HepG2 (cell line): ENCODE measurements around the gene KRI1. TPM values are rescaled to one million over a fixed set of nuclear protein-coding genes. Genes with fewer than 3 reads are reported as not detected.

Experiments used
- ATAC-seq: fragments of 200-7000 bp; cut with Tn5 transposase; 3 replicates; pipeline ENCODE4 v1.9.1; 2020; ENCODE audit warnings: mild to moderate bottlenecking, moderate library complexity
- BruUV-seq: library from RNA; stranded (reverse); fragments of 400-500 nt; replicated peaks from 2 replicates; lab custom pipeline; 2021; lab: Mats Ljungman, UMichigan
- CTCF ChIA-PET: fragments of 300-600 bp; formaldehyde crosslinking; extraction: SDS; loops from one replicate; lab custom pipeline; 2021; ENCODE audit warnings: low total read pairs, inconsistent platforms, low intra/inter-chr PET ratio; lab: Yijun Ruan, JAX
- POLR2A ChIA-PET: fragments of 350-600 bp; sonication (Branson Sonifier 250); formaldehyde crosslinking; loops from one replicate; lab custom pipeline; 2020; ENCODE audit warnings: antibody characterized with exemption, inconsistent platforms; lab: Yijun Ruan, JAX
- DNase-seq: peaks from one replicate; pipeline ENCODE4 v3.0.0-alpha.2; 2015; ENCODE audit warnings: low spot score
- FAIRE-seq: peaks from 3 replicates; lab custom pipeline; 2011; peaks lifted over from hg19 to GRCh38; lab: Jason Lieb, UNC
- H2AFZ ChIP-seq: one replicate; pipeline ENCODE4 v1.6.1; 2011; ENCODE audit warnings: low read length, inconsistent platforms
- H3K27ac ChIP-seq: fragments of 300-600 bp; 3 replicates; pipeline ENCODE4 v1.8.0; 2011; ENCODE audit warnings: mixed run types, mild to moderate bottlenecking, mixed read lengths, low read length, inconsistent platforms; ENCODE audit not compliant: insufficient read depth; ENCODE audit errors: extremely low read length
- H3K27me3 ChIP-seq, 2 experiments: fragments of 200-600 bp in 1 of 2; 2 replicates in 1 of 2; 3 replicates in 1 of 2; pipeline versions ENCODE4 v1.6.0 to v1.8.0; 2011; ENCODE audit warnings: low read length in 2 of 2, mild to moderate bottlenecking in 2 of 2, moderate library complexity in 2 of 2, inconsistent platforms in 1 of 2; ENCODE audit not compliant: insufficient read depth in 2 of 2, control insufficient read depth in 1 of 2
- H3K36me3 ChIP-seq, 2 experiments: fragments of 200-600 bp in 1 of 2; replicated peaks in 1 of 2; 2 replicates in 1 of 2; 3 replicates in 1 of 2; pipeline versions ENCODE4 v1.5.1 to v1.8.0; 2011; ENCODE audit warnings: low read length in 2 of 2, inconsistent platforms in 1 of 2; ENCODE audit not compliant: insufficient read depth in 2 of 2, control insufficient read depth in 1 of 2
- H3K4me1 ChIP-seq: 2 replicates; pipeline ENCODE4 v1.5.1; 2012; ENCODE audit warnings: low read length, inconsistent platforms; ENCODE audit not compliant: insufficient read depth
- H3K4me2 ChIP-seq: 2 replicates; pipeline ENCODE4 v1.6.0; 2011; ENCODE audit warnings: low read depth, low read length, inconsistent platforms
- H3K4me3 ChIP-seq, 3 experiments: fragments of 200-600 bp in 1 of 3; sonication (generic), shearing (Covaris generic) in 1 of 3; replicated peaks in 1 of 3; 2 replicates each; pipeline ENCODE4 v1.5.1; 2011 to 2016; ENCODE audit warnings: low read length in 3 of 3, inconsistent platforms in 2 of 3, low read depth in 2 of 3, mild to moderate bottlenecking in 2 of 3, control low read depth in 1 of 3, mixed read lengths in 1 of 3; ENCODE audit not compliant: insufficient read depth in 1 of 3
- H3K79me2 ChIP-seq: one replicate; pipeline ENCODE4 v1.6.1; 2011; ENCODE audit warnings: low read length, inconsistent platforms; ENCODE audit not compliant: insufficient read depth
- H3K9ac ChIP-seq: 2 replicates; pipeline ENCODE4 v1.6.0; 2011; ENCODE audit warnings: mild to moderate bottlenecking, low read depth, low read length, inconsistent platforms; ENCODE audit not compliant: insufficient read depth
- H3K9me3 ChIP-seq: 2 replicates; pipeline ENCODE4 v1.5.1; 2012; ENCODE audit warnings: mild to moderate bottlenecking, low read length
- H4K20me1 ChIP-seq: 2 replicates; pipeline ENCODE4 v1.6.0; 2011; ENCODE audit warnings: inconsistent platforms, mild to moderate bottlenecking, low read length, moderate library complexity; ENCODE audit not compliant: insufficient read depth
- ARNT2 ChIP-seq: sonication (generic); formaldehyde crosslinking; IDR thresholded peaks from 2 replicates; pipeline ENCODE4 v1.8.0; 2022; ENCODE audit warnings: mild to moderate bottlenecking, low read depth, missing genetic modification reagents, moderate library complexity
- CREB3 ChIP-seq: sonication (generic); formaldehyde crosslinking; IDR thresholded peaks from 2 replicates; pipeline ENCODE4 v1.5.0; 2020; ENCODE audit warnings: missing genetic modification reagents
- KAT2B ChIP-seq: fragments of 150-350 bp; IDR thresholded peaks from 2 replicates; pipeline ENCODE4 v1.6.1; 2014; ENCODE audit warnings: low read depth, low read length, borderline replicate concordance
- SCMH1 ChIP-seq: sonication (generic); formaldehyde crosslinking; IDR thresholded peaks from 2 replicates; pipeline ENCODE4 v1.9.0; 2021; ENCODE audit warnings: missing genetic modification reagents, mild to moderate bottlenecking, borderline replicate concordance
- TBX3 ChIP-seq: fragments of 450-650 bp; IDR thresholded peaks from 2 replicates; pipeline ENCODE4 v1.6.1; 2017; ENCODE audit warnings: antibody characterized with exemption, mild to moderate bottlenecking, inconsistent platforms, borderline replicate concordance
- TEF ChIP-seq: sonication (generic); formaldehyde crosslinking; IDR thresholded peaks from 2 replicates; pipeline ENCODE4 v1.5.0; 2020; ENCODE audit warnings: missing genetic modification reagents
- TFAP4 ChIP-seq: sonication (generic); IDR thresholded peaks from 2 replicates; pipeline ENCODE4 v1.6.1; 2016; ENCODE audit warnings: low read depth, borderline replicate concordance
- ZNF768 ChIP-seq: sonication (generic); formaldehyde crosslinking; IDR thresholded peaks from 2 replicates; pipeline ENCODE4 v1.4.0; 2020; ENCODE audit warnings: missing genetic modification reagents
- WGBS: methylation state at CpG from one replicate; pipeline ENCODE4 v1.1.6; 2017; ENCODE audit warnings: low lambda C conversion rate; 5-methylcytosine and 5-hydroxymethylcytosine counted together
- in situ Hi-C: cut with HindIII; loops from 2 replicates; pipeline ENCODE4 v1.10.0; 2017; ENCODE audit warnings: low pct_unique_long_range_greater_than_20kb; ENCODE audit not compliant: extremely low pct_ligation_motif_present
- intact Hi-C: fragments of 100-400 bp; cut with micrococcal nuclease; formaldehyde crosslinking; loops from one replicate; pipeline ENCODE4 v1.10.0; 2022; ENCODE audit not compliant: unreplicated experiment
- polyA plus RNA-seq, 8 experiments: library from polyadenylated mRNA; depleted of rRNA in 3 of 8; stranded (reverse) in 7 of 8; unstranded in 1 of 8; fragments of >200 nt; fragmentation: Illumina TruSeq in 4 of 8; extraction: Trizol in 4 of 8; gene quantifications; 2 replicates each; pipeline versions ENCODE4 v1.2.1 to v1.2.3, GENCODE V29; 2011 to 2016; ENCODE audit warnings: low read depth in 4 of 8, missing spikeins in 1 of 8, mixed read lengths in 1 of 8; ENCODE audit not compliant: insufficient read depth in 1 of 8
- total RNA-seq, 5 experiments: library from RNA; depleted of rRNA; stranded (reverse); fragments of >200 nt; fragmentation: Illumina TruSeq; extraction: Trizol; gene quantifications; 2 replicates each; pipeline ENCODE4 v1.2.3, GENCODE V29; 2016; ENCODE audit warnings: low read depth in 1 of 5
- TF ChIP-seq, protein P1 (sequence below): sonication (generic); formaldehyde crosslinking; IDR thresholded peaks from 2 replicates; pipeline ENCODE4 v1.4.0; 2020; ENCODE audit warnings: mild to moderate bottlenecking, missing genetic modification reagents
- TF ChIP-seq, protein P2 (sequence below): sonication (generic); formaldehyde crosslinking; IDR thresholded peaks from 2 replicates; pipeline ENCODE4 v1.8.0; 2022; ENCODE audit warnings: low read depth, missing genetic modification reagents
- TF ChIP-seq, protein P3 (sequence below): IDR thresholded peaks from 2 replicates; pipeline ENCODE4 v1.6.1; 2012; ENCODE audit warnings: low read length, improper control_type of control experiment

The KRI1 gene
- total and polyA plus RNA-seq, 2 of the 13 experiments (the other 11 are each of a cell fraction or from before 2014, with no cell fraction given), result 9.1 to 11.7 TPM

DNA sequence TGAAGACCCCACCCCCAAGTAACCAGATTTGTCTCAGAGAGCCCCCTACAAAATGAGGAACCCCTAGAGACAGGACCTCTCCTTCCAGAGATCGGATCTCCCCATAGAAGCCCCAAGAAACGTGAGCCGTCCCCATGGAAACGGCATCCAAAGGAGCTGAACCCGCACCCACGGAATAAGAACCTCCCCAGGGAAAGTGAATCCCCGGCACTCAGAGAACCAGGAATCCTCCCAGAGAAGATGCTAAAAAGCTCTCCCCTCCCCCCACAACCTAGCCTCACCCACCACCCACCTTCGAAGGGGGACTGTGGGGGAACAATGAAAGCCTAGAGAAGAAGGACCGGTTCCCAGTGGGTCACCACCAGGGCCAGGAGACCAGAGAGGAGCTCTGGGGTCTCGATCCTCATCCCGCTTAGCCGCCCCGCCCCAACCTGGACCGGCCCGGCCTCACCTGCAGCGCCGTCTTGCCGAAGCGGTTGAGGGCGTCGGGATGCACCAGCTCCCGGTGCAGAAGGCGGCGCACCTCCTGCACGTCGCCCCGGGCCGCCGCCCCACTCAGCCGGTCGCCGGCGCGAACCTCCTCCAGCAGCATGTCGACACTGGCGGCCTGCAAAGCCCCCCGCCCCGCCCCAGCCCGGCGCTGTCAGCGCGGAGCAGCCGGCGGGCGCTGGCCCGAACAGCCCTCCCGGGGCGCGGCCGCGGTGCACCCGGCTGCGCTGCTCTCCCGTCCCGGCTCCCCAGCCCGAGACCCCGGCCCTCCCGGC, 2.4 kb upstream of the KRI1 start (continued):
- TF ChIP-seq, protein P1, sequence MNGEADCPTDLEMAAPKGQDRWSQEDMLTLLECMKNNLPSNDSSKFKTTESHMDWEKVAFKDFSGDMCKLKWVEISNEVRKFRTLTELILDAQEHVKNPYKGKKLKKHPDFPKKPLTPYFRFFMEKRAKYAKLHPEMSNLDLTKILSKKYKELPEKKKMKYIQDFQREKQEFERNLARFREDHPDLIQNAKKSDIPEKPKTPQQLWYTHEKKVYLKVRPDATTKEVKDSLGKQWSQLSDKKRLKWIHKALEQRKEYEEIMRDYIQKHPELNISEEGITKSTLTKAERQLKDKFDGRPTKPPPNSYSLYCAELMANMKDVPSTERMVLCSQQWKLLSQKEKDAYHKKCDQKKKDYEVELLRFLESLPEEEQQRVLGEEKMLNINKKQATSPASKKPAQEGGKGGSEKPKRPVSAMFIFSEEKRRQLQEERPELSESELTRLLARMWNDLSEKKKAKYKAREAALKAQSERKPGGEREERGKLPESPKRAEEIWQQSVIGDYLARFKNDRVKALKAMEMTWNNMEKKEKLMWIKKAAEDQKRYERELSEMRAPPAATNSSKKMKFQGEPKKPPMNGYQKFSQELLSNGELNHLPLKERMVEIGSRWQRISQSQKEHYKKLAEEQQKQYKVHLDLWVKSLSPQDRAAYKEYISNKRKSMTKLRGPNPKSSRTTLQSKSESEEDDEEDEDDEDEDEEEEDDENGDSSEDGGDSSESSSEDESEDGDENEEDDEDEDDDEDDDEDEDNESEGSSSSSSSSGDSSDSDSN (CRISPR knock-in tag), result peak; percentile 44; the same call in 1 of the 2 replicates
- TF ChIP-seq CREB3 (CRISPR knock-in tag) (no peak), KAT2B (no peak), TBX3 (no peak)
- TF ChIP-seq, all 625 proteins: peak for 7

GRCh38 chr19:10567656-10568055, 1.8 kb upstream of the KRI1 start:
- Histone ChIP-seq H3K36me3 (no peaks in the 10 kb centered on the region; a peak in 1 of 5 replicates), H3K27me3 (no peaks in the 10 kb centered on the region), H3K4me1 (peaks cover 50% of the 10 kb centered on the region), H3K4me2 (peak overlapping the region; percentile 80), H4K20me1 (no peaks in the 10 kb centered on the region), H3K79me2 (peaks cover 10% of the 10 kb centered on the region), H3K27ac (no peak overlapping the region), H3K9ac (peak overlapping the region; percentile 70; the same call in 1 of the 2 replicates), H3K4me3 (peak overlapping the region; percentile 59 to 85 (median 82); a peak in 5 of 6 replicates), H2AFZ (no peak overlapping the region), H3K9me3 (no peaks in the 10 kb centered on the region)
- ATAC-seq, result no peak
- 76% methylated on average over 5 of the region's 5 CpGs for WGBS
- no TSS peak for BruUV-seq
- FAIRE-seq, result no peak
- DNase-seq, result no peak
- POLR2A ChIA-PET, result interaction anchor here (0.7 kb wide), 1 partner anchor 10 kb away, joined by 4 read pairs; no protein-coding TSS in a partner anchor
- in situ Hi-C loops, result no loop called here
- CTCF ChIA-PET, result no interaction called here
- intact Hi-C loops, result no loop called here
- TF ChIP-seq, protein P2, sequence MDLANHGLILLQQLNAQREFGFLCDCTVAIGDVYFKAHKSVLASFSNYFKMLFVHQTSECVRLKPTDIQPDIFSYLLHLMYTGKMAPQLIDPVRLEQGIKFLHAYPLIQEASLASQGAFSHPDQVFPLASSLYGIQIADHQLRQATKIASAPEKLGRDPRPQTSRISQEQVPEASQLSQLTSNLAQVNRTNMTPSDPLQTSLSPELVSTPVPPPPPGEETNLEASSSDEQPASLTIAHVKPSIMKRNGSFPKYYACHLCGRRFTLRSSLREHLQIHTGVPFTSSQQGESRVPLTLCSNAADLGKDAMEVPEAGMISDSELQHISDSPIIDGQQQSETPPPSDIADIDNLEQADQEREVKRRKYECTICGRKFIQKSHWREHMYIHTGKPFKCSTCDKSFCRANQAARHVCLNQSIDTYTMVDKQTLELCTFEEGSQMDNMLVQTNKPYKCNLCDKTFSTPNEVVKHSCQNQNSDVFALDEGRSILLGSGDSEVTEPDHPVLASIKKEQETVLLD, result no peak
- TF ChIP-seq, protein P3, sequence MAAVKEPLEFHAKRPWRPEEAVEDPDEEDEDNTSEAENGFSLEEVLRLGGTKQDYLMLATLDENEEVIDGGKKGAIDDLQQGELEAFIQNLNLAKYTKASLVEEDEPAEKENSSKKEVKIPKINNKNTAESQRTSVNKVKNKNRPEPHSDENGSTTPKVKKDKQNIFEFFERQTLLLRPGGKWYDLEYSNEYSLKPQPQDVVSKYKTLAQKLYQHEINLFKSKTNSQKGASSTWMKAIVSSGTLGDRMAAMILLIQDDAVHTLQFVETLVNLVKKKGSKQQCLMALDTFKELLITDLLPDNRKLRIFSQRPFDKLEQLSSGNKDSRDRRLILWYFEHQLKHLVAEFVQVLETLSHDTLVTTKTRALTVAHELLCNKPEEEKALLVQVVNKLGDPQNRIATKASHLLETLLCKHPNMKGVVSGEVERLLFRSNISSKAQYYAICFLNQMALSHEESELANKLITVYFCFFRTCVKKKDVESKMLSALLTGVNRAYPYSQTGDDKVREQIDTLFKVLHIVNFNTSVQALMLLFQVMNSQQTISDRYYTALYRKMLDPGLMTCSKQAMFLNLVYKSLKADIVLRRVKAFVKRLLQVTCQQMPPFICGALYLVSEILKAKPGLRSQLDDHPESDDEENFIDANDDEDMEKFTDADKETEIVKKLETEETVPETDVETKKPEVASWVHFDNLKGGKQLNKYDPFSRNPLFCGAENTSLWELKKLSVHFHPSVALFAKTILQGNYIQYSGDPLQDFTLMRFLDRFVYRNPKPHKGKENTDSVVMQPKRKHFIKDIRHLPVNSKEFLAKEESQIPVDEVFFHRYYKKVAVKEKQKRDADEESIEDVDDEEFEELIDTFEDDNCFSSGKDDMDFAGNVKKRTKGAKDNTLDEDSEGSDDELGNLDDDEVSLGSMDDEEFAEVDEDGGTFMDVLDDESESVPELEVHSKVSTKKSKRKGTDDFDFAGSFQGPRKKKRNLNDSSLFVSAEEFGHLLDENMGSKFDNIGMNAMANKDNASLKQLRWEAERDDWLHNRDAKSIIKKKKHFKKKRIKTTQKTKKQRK, result no peak
- TF ChIP-seq TEF, result no peak
- TF ChIP-seq ARNT2 (CRISPR knock-in tag), result no peak
- TF ChIP-seq TFAP4, result no peak
- TF ChIP-seq SCMH1 (CRISPR knock-in tag), result no peak
- no peak for TF ChIP-seq ZNF768 (CRISPR knock-in tag)
